K562 treated with DMSO at 1 percent for 24 hours (cell line): ENCODE data around the gene CCT2. TPM values are rescaled to one million over a fixed set of nuclear protein-coding genes. Genes with fewer than 3 reads are reported as not detected.

Experiments
- total RNA-seq: library from RNA; unstranded; fragments of 300-600 nt; gene quantifications from 2 replicates; pipeline ENCODE4 v1.2.3, GENCODE V29; 2022; ENCODE audit warnings: low read depth; ENCODE audit not compliant: insufficient read depth

CCT2 gene
- 159 and 184 TPM in 2 replicates for total RNA-seq

GRCh38 chr12:69585189-69586062 lies at the start of gene CCT2:
Gene CCT2, plus strand, starts transcription at chr12:69585459. Its CDS starts 63 bp downstream, at chr12:69585522.

GRCh38 chr12:69610729-69611128 lies 25.5 kb downstream of the CCT2 start, which contains the start of gene LRRC10:
Gene LRRC10, minus strand, starts transcription at chr12:69610907. Its CDS starts 69 bp downstream, at chr12:69610838.

Other genes with a start within 250 kb of the CCT2 start
- gene LYZ, start 237.1 kb upstream of the CCT2 start, total RNA-seq, result 25.5 and 32.5 TPM in 2 replicates
- gene YEATS4, start 225.7 kb upstream of the CCT2 start, total RNA-seq, result 23.9 and 36.4 TPM in 2 replicates
- gene FRS2, start 115.1 kb upstream of the CCT2 start, total RNA-seq, result 6.0 and 6.1 TPM in 2 replicates
- gene LRRC10, start 25.4 kb downstream of the CCT2 start, total RNA-seq, result not detected in 2 replicates
- gene BEST3, start 113.8 kb downstream of the CCT2 start, total RNA-seq, result not detected in 2 replicates
- 16.4 and 19.7 TPM in 2 replicates for gene RAB3IP, start 153.4 kb downstream of the CCT2 start, total RNA-seq
- gene MYRFL, start 239.8 kb downstream of the CCT2 start, total RNA-seq, result 0.31 TPM in 1 of 2 replicates, not detected in the other